NCI-H2196 (cell line): ENCODE results near the gene DDR2.

Source experiments
- DNase-seq: peaks from one replicate; lab custom pipeline; 2025; ENCODE audit not compliant: unreplicated experiment; lab: John Stamatoyannopoulos, UW

Gene DDR2

DNA sequence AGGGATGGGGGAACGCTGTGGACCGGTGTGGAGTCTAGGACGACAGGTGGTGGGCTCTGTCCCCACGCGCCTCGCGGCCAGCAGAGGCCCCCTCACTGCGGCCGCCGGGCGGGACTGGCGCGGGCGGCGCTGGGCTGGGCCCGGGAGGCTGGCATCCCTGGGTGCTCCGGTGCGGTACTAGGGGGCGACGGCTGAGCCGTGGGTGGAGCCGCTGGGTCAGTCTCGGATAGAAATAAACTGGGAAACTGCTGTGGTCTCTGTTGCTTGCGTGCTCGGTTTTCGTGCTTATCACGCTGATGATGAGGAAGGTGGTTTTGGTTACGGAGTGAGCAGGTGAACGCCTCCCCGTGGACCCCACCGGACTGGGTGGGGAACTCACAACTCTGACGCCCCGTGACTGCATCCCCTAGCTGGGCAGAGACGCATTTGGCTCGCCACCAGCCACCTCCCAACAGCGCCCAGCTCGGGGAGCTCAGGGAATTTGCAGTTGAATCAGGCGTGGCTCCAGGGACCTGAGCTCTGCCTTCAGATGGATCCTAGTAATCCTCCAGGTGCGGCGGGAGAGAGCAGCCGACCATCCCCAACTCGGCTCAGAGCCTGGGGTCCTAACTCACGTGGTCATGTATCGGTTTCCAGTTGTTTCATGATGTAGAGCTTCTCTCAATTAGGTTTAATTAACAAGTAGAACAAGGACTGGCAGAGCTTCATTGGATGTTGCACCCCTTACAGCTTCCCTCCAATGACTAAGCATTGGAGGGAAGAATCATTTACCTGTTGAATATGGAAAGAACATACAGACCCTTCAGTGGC, 190.3 kb downstream of the DDR2 start:
- DNase-seq, result no peak

DNA sequence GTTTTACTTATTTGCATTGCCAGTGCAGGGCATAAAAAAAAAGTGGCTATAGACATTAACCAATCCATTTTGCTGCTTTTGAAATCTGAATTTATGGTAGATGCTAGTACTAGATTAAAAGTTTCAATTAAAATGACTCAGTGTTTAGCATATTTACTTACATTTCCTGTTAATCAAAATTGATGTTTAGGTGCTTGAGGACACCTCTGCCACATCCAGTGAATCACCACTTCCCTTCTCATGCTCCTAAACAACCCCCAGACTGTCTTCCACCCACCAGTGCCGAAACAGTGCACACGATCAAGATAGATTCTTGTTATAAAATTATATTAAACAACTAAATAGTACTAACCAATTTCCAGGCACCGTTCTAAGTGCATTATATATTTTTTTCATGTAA, 191.0 kb downstream of the DDR2 start:
- DNase-seq, result no peak

DNA sequence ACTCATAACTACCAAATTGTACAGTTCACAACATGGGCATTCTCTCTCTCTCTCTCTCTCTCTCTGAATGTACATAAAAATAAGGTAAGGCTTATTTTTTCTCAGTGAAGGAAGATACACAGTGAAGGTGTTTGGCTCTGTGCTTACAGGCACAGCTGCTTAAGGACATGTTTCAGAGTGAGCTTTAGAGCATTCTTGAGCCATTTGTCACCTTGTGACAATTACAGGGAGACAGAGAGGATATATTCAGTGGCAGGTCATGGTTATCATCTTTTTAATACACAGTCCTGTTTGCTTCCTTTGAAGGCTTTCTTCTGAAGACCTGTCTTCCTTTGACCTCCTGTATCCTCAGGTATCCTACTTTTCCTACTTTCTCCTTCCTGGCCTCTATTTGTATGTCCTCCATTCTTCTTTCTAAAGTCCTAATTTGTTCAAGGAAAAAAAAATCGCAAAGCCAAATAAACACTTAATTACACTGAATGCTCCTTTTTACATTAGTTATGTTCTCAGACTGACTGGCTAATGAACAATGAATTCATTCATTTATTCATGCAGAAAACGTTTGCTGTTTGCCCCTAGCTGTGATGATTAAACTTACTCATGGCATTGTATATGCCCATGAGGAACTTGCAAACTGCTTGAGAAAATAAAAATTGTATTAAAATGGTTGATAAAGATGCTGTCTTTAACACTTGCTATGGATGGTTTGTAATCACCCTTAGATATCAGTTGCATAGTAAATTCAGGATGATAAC, 191.7 kb downstream of the DDR2 start:
- no peak for DNase-seq

DNA sequence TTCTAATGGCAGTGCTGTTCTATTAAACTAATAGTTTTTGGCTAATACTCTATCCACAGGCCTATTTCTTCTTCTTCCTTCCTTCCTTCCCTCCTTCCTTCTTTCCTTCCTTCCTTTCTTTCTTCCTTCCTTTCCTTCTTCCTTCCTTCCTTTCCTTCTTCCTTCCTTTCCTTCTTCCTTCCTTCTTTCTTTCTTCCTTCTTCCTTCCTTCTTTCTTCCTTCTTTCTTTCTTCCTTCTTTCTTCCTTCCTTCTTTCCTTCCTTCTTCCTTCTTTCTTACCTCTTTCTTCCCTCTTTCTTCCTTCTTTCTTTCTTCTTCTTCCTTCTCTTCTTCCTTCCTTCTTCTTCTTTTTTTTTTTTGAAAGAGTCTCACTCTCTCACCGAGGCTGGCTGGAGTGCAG, 197.0 kb downstream of the DDR2 start:
- DNase-seq, result no peak

DNA sequence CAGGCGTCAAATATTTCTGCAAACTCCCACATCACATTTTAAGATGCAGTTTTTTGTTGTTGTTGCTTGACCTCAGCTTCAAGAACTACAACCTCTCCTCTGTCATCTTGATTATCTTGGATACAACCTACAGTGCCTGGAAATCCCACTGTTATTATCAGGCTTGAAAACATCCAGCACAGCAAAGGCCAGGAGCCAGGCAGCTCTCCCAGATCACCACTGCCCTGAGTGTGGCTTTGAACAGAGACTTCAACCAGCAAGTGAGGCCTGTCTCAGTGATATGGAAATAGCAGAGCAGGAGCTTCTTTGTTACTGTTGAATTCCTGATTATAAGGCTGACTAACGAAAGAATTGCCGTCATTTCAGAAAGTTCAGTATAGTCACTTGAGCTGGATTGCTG, 200.2 kb downstream of the DDR2 start:
- DNase-seq, result no peak

DNA sequence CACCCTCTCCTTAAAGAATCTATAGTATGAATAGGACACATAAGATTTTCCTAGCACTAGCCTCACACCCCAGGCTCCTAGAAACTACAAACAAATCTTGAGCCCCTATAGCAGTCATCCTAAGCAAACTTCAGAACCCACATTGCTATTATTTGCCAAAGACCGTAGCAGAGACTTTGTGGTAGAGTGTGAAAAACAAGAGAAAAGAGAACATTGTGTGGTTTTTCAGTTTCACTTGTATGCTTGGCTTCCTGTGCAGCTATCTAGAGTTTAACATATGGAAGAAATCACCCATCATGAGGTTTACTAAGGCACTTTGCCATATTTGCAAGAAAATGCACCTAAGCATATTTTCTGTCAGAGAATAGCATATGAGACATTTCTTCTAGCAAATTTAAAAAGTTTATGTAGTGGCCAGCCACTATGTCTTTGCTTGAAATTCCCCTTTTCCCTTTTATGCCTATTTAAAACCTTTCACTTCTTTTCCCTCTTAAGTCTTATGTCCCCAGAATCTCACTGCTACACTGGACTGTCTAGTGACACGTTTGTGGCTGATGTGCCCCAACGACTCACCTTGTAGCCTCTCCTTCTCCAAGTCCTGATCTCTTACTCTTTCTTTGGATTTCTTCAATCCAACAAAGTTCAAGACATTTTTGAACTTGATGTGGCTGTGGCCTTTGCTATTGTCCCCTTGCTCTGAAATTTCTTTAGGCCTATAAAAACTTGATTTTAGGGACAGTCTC, 203.1 kb downstream of the DDR2 start:
- no peak for DNase-seq
